ENCODE data around the gene GOSR2.

The GOSR2 gene

GRCh38 chr17:46977348-46977747 is 54.4 kb downstream of the GOSR2 start:
- DNase-seq (ENCODE audit: extremely low spot score), result peak; percentile 71
- ChIA-PET POLR2A (no interaction called here), CTCF (interaction anchor here (1.4 kb wide), 1 partner anchor 35 kb away, joined by 5 read pairs; no protein-coding TSS in a partner anchor)
- TF ChIP-seq SP1 (IDR thresholded peaks at IDR 0.05) (no peak), FOXM1 (IDR thresholded peaks at IDR 0.05; ENCODE audit: borderline replicate concordance) (no peak), ARNT (IDR thresholded peaks at IDR 0.05) (no peak), TARDBP (IDR thresholded peaks at IDR 0.05) (no peak), LEF1 (IDR thresholded peaks at IDR 0.05; ENCODE audit: borderline replicate concordance) (no peak), PKNOX1 (IDR thresholded peaks at IDR 0.05) (no peak), L3MBTL2 (conservative IDR thresholded peaks at IDR 0.05) (no peak), BHLHE40 (IDR thresholded peaks at IDR 0.05; ENCODE audit: borderline replicate concordance) (no peak), ZNF384 (IDR thresholded peaks at IDR 0.05) (no peak), CTBP1 (IDR thresholded peaks at IDR 0.05; ENCODE audit: borderline replicate concordance) (no peak)

GRCh38 chr17:46977750-46978488 is 55.0 kb downstream of the GOSR2 start:
- TF ChIP-seq CTBP1 (IDR thresholded peaks at IDR 0.05; ENCODE audit: borderline replicate concordance), result no peak
- TF ChIP-seq ELF4 (IDR thresholded peaks at IDR 0.05), result no peak
- TF ChIP-seq SUZ12 (IDR thresholded peaks at IDR 0.05), result no peak
- TF ChIP-seq ZNF384 (IDR thresholded peaks at IDR 0.05), result no peak
- TF ChIP-seq BHLHE40 (IDR thresholded peaks at IDR 0.05; ENCODE audit: borderline replicate concordance), result no peak
- TF ChIP-seq NFRKB (IDR thresholded peaks at IDR 0.05), result no peak
- no peak for TF ChIP-seq SP1 (IDR thresholded peaks at IDR 0.05)
- no peak for TF ChIP-seq FOXK2 (IDR thresholded peaks at IDR 0.05)
- no peak for TF ChIP-seq FOXM1 (IDR thresholded peaks at IDR 0.05; ENCODE audit: borderline replicate concordance)
- TF ChIP-seq L3MBTL2 (conservative IDR thresholded peaks at IDR 0.05), result no peak
- no peak for TF ChIP-seq PKNOX1 (IDR thresholded peaks at IDR 0.05)
- no peak for TF ChIP-seq ARNT (IDR thresholded peaks at IDR 0.05)
- TF ChIP-seq FOXA1 (IDR thresholded peaks at IDR 0.05), result no peak
- ChIA-PET CTCF (interaction anchor here (1.4 kb wide), 1 partner anchor 35 kb away, joined by 5 read pairs; no protein-coding TSS in a partner anchor), POLR2A (no interaction called here)
- no peak for DNase-seq (ENCODE audit: extremely low spot score)

GRCh38 chr17:46978489-46979146 is 55.7 kb downstream of the GOSR2 start:
- ChIA-PET CTCF (no interaction called here), POLR2A (interaction anchor here (0.6 kb wide), 1 partner anchor 36 kb away, joined by 3 read pairs; no protein-coding TSS in a partner anchor)
- DNase-seq (ENCODE audit: extremely low spot score), result peak; percentile 31
- TF ChIP-seq NFRKB (IDR thresholded peaks at IDR 0.05) (no peak), SP1 (IDR thresholded peaks at IDR 0.05) (no peak), FOXA1 (IDR thresholded peaks at IDR 0.05) (no peak), BHLHE40 (IDR thresholded peaks at IDR 0.05; ENCODE audit: borderline replicate concordance) (no peak), SUZ12 (IDR thresholded peaks at IDR 0.05) (no peak), ZNF384 (IDR thresholded peaks at IDR 0.05) (no peak), L3MBTL2 (conservative IDR thresholded peaks at IDR 0.05) (no peak; the same call in 1 of the 2 replicates), CTBP1 (IDR thresholded peaks at IDR 0.05; ENCODE audit: borderline replicate concordance) (no peak), LEF1 (IDR thresholded peaks at IDR 0.05; ENCODE audit: borderline replicate concordance) (no peak), FOXM1 (IDR thresholded peaks at IDR 0.05; ENCODE audit: borderline replicate concordance) (no peak), HDGF (IDR thresholded peaks at IDR 0.05; ENCODE audit: borderline replicate concordance) (no peak), PKNOX1 (IDR thresholded peaks at IDR 0.05) (no peak), FOXK2 (IDR thresholded peaks at IDR 0.05) (no peak), TARDBP (IDR thresholded peaks at IDR 0.05) (no peak), ELF4 (IDR thresholded peaks at IDR 0.05) (no peak), ARNT (IDR thresholded peaks at IDR 0.05) (no peak)

GRCh38 chr17:46979147-46979863 is 56.3 kb downstream of the GOSR2 start, which contains the start of gene RPRML:
Gene RPRML, minus strand, starts transcription at chr17:46979253. Its CDS starts 246 bp downstream, at chr17:46979007.
- ChIA-PET POLR2A (interaction anchor here (0.6 to 1.0 kb wide), 2 partner anchors 20 to 37 kb away, joined by 3 to 5 read pairs; no protein-coding TSS in a partner anchor), CTCF (interaction anchor here (0.5 to 0.6 kb wide), 2 partner anchors 160 to 635 kb away, joined by 4 read pairs; no protein-coding TSS in a partner anchor)
- peak; percentile 70 for DNase-seq (ENCODE audit: extremely low spot score)
- TF ChIP-seq BHLHE40 (IDR thresholded peaks at IDR 0.05; ENCODE audit: borderline replicate concordance), result no peak
- no peak for TF ChIP-seq HDGF (IDR thresholded peaks at IDR 0.05; ENCODE audit: borderline replicate concordance)
- TF ChIP-seq TARDBP (IDR thresholded peaks at IDR 0.05), result no peak

GRCh38 chr17:46982577-46982976 is 59.6 kb downstream of the GOSR2 start:
- POLR2A ChIA-PET, result no interaction called here
- no peak for DNase-seq (ENCODE audit: extremely low spot score)
- no peak for TF ChIP-seq SUZ12 (IDR thresholded peaks at IDR 0.05)
- TF ChIP-seq ELF4 (IDR thresholded peaks at IDR 0.05), result no peak
- no peak for TF ChIP-seq PKNOX1 (IDR thresholded peaks at IDR 0.05)
- TF ChIP-seq NFRKB (IDR thresholded peaks at IDR 0.05), result no peak
- CTCF ChIA-PET, result no interaction called here
